ENCODE data around the gene RAC3.

Gene RAC3

GRCh38 chr17:82077617-82078358 is 46.3 kb downstream of the RAC3 start:
- DNase-seq = no peak

GRCh38 chr17:82078433-82078832 is 47.0 kb downstream of the RAC3 start:
- DNase-seq = no peak

- DNase-seq = no peak
Observed at GRCh38 chr17:82079001-82079677, 47.7 kb downstream of the RAC3 start.

GRCh38 chr17:82080048-82080788 is 48.7 kb downstream of the RAC3 start:
- no peak for DNase-seq

- no peak for DNase-seq
Observed at GRCh38 chr17:82080789-82081464, 49.4 kb downstream of the RAC3 start.

GRCh38 chr17:82081546-82081945 is 50.1 kb downstream of the RAC3 start:
- no peak for DNase-seq

GRCh38 chr17:82081966-82082365 is 50.5 kb downstream of the RAC3 start:
- no peak for DNase-seq

GRCh38 chr17:82082456-82082855 is 51.0 kb downstream of the RAC3 start:
- no peak for DNase-seq

GRCh38 chr17:82083009-82083408 is 51.5 kb downstream of the RAC3 start:
- DNase-seq = no peak

Measured in NCI-H2029 (cell line).